Activated CD4-positive, alpha-beta T cell treated with anti-CD3 and anti-CD28 coated beads, Interleukin-2, amount 50 U/mL, for 48 hours (primary cell): ENCODE results near the gene DMD.
"Not testable (repeated sequence)": the region's sequence is repeated elsewhere in the genome, so short reads cannot be mapped to it uniquely, and the experiment has no call there.

Experiments used
- DNase-seq, 2 experiments: peaks; one replicate each; pipeline ENCODE4 v3.0.0-alpha.2; 2020

DMD gene

DNA sequence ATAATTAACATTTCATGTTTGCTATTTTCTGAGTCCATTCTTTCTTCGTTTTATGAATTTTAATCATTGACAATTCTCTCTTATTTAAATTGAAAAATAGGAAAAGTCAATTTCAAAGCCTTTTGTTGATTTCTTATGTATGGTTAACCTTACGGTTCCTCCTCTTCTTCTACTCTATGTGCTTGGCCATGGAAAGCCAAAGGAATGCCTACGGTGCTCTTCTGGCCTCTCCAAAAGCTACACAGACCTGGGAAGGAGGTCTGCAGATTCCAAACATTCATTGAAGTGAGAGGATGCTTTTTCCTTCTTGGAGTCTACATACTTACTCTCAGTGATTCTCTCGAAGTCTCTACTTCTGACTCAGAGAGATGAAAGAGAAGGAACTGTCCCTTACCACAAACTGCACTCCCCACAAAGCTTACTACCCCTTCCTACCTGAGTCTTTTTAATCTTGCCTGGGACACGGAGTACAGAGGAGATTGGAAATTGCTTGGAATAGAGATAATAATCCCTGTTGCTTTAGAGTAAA is 1276.4 kb downstream of the DMD start:
- no peak for DNase-seq

DNA sequence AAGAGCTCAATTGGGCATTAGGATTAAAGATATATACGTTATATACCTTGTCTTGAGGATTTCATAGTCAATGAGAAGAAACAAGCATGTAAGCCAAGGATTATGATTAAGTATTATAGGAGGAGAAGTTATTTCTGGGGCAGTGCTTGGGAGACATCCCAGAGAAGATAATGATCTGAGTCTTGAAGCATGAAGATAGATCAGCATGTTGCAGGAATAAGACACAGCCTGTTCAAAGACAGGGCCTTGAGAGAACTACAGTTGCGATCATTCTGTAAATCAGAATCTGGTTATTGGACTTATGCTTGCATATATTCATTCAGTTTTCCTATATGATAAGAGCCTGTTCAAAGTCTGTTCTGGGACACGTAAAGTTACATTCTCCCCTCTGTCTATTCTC is 1277.3 kb downstream of the DMD start:
- DNase-seq = no peak

DNA sequence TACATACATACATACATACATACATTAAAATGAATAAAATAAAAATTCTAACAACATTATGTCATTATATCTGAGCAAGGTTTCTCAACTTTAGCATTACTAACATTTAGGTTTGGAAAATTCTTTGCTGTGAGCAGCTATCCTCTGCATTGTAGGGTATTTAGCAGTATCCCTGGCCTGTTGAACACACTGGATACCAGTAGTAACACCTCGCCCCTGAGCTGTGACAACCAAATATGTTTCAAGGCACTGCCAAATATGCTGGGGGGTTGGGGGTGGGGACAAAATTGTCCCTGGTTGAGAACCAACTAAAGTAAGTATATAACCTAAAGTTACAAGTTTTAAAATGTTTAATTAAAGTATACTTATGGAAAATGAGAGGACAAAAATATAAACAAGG is 1278.6 kb downstream of the DMD start:
- no peak for DNase-seq

DNA sequence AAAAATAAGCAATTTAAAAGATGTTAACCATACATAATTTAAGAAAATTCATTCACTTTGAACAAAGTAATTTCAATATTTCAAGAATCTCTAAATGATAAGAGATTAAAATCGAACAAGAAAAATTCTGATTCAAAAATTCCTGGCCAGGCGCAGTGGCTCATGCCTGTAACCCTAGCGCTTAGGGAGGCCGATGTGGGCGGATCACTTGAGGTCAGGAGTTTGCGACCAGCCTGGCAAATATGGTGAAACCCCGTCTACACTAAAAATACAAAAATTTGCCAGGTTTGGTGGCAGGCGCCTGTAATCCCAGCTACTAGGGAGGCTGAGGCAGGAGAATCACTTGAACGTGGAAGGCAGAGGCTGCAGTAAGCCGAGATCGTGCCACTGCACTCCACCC is 1279.0 kb downstream of the DMD start:
- DNase-seq = not testable (repeated sequence)

DNA sequence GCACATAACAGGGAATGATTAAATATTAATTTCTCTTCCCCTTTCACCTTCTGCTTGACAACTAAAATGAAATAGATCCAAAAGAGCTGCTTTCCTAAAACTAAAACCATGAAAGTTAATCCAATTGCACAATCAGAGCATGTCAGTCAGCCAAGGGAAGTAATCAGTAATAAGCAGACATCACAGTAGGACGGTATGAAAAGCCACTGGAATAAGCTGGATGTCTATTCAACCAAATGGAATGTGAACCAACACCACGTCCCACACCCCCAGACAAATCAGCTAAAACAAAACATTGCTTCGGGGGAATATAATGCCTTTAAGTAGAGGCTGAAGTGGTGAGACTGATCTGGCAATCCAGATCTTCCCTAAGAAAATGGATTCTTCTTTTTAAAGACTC is 1280.1 kb downstream of the DMD start:
- DNase-seq = no peak

DNA sequence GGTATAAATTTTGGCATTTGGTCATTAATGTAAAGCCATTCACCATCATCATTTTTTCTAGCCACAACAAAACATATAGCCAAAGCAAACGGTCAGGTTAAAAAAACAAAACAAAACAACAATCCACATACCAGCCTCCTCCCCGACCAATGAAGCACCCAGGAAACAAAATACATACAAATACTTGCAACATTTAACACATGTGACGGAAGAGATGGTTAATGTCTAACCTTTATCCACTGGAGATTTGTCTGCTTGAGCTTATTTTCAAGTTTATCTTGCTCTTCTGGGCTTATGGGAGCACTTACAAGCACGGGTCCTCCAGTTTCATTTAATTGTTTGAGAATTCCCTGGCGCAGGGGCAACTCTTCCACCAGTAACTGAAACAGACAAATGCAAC is 1282.0 kb downstream of the DMD start:
- DNase-seq = no peak

DNA sequence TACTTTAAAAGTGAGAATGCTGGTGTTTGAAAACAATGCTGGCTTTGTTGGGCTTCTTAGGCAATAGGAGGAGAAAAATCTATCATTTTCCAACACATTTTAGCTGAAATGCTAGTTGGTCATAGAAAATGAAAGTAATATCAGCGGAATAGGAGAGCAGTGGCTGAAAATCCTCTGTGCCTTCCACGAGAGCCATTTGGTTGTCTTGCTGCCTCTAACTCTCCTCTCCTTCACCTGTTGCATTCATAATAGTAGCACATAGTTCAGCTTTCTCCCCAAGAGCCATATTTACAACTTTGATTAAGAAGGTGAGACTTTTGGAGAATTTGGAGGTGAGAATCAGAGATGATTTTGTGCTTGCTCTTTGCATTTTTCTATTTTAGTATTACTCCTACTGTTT is 1290.1 kb downstream of the DMD start:
- DNase-seq = no peak

DNA sequence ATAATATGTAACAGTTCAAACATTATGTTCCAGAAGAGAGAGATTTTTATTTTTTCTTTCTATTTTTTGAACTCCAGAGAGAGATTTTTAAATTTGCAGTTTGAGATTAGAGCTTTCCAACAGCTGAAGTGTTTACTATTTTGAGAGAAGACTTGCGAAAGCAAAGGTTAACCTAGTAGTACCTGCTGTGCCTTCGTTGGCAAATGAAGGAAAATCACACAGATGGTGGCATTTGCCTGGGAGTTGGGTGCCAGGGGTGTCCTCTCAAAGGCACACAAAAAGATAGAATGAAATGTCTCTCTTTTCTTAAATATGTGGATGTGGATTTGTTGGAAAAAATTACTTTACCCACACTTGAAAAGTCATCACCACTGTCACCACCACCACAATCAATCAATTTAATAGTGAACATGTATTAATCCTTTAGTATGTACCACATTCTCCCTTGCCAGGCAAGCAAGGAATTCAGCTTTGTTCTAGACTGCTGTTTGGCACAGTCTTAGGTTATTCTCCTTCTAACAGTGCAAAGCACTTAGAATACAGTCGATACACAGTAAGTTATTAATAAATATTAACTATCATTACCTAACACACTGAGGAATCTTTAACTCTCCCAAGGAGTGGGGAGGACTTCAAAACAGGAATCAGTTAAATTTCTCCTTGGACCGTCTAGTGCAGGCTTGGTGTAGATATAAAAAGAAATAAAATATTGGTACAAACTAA is 1301.3 kb downstream of the DMD start:
- no peak for DNase-seq

DNA sequence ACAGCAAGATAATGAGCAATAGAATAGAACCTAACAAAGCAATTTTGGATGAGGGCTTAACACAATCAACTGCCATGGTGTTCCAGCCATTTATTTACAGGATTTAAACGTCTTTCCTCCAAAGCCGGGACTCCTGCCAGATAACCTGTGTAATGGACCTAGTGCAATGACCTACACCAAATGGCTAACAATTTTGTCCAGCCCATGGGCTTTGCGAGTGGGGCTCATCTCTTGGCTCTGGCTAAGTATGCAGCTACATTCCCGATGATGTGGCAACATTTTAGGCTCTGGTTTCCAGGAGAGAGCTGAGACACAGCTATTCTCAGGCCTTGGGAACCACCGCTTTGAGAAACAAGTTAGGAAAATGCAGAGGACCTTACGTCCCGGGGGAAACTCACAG is 1317.2 kb downstream of the DMD start:
- no peak for DNase-seq

DNA sequence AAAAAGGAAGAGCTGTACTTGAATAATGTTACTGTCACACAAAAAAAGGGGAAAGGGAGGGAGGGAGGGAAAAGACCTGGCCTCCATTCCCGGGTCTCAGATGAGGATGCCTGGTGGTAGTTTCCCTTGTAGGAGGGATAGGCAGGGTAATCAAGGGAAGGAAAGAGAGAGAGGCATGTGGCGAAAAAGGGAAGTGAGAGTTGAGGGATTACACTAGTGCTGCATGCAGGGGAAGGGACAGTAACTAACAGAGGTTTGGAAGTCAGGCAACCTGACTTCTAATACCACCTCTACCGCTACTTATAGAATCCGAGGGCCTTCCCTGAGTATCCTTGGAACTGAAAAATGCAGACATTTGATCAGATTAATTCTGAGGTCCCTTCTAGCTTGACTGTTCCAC is 1317.8 kb downstream of the DMD start:
- DNase-seq = no peak

DNA sequence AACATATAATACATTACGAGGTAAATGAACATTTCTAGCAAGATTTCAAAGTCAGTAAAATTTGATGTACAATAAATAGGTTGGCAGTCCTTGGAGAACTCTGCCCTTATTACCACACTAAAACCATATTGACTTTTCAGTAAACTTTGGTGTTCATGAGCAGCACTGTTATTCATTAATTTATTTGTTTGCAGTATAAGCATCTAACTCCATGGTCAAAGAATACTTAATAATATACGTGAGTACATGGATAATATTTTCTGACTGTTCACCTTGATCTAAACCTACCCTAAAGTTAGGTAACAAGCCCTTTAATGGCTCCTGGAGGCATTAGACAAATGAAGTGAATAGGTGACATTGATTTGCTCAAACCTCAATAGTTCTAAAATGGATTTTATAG is 1322.3 kb downstream of the DMD start:
- no peak for DNase-seq

DNA sequence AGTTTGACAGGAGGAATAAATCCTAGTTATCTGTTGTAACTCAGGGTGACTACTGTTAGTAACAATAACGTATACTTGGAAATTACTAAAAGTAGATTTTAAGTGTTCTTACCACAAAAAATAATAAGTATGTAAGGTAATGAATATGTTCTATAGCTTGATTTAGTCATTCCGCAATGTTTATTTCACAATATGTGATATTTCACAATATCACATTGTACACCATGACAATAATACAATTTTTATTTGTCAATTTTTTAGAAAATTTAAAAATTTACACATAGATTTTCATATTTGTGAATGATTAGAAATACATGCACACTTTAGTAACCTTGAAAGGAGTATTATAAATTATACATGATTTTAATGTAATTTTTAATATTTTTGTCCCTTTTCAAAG is 1326.8 kb downstream of the DMD start:
- DNase-seq = no peak

DNA sequence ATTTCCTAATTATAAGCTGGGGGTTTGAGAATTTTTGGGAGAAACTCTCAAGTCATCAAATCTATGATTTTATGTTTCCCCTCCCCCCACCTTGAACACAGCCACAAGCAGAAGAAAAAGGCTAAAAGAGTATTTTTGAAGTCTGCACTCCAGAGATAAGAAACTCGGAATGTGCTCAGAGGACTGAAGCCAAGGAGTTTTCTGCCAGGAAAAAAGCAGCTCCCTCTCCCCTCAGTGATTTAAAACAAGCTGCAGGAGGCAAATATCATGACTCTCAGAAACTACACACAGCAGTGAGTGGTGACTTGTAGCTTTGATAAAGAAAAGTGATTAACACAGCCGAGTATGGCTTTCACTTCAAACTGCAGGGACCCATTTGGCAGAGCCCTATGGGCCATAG is 1339.3 kb downstream of the DMD start:
- DNase-seq = no peak

DNA sequence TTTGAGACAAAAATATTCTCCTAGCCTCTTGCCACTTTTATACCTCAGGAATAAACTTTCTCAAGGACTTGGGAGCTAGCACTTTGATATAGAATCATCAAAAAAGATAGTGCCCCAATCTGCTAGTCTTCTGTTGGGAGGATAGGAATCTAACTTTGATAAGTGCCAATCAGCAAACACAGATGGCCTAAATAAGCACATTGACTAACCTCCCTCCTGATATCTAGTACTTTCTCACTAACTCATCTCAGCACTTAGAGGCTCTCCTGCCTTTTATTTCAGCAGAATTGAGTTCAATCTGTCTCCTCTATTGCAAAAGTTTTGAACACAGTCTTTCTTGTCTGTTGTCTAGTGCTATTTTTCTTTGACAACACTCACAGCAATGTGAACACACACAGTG is 1341.1 kb downstream of the DMD start:
- DNase-seq = no peak

DNA sequence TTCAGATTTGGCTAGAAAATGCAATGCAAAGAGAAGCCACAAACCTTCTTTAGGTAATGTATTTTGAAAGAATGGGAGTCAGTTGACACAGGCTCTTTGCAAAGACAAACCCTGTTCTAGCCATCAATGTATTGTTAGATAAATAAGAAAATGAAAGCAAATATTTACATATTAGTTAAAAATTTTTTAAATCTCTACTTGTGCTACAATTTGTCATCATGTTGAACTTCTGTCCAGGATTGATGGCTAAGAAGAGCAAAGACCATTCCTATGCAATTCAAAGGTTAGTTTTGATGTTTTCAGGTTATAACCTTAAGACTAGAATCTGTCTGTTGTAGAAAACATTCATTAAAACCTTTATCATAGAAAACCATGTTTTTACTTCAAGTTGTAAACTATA is 1350.7 kb downstream of the DMD start:
- no peak for DNase-seq

DNA sequence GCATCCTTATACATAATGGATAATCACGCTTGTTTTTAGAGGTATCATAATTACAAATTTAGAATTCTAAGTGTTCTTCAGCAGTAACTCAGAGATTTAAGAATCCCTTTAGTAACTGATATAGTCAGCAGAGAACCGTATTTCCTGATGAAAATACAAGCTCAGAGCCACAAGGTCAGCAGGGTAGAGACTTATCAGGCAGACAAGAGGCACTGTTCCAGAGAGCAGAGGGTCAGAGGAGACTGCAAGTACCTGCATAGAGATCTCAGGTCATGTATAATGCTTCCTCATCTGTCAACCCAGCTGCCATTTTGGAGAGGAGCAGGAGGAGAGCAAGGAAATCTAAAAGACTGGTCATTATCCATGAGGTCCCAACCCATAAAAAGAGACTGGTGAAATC is 1352.4 kb downstream of the DMD start:
- no peak for DNase-seq

DNA sequence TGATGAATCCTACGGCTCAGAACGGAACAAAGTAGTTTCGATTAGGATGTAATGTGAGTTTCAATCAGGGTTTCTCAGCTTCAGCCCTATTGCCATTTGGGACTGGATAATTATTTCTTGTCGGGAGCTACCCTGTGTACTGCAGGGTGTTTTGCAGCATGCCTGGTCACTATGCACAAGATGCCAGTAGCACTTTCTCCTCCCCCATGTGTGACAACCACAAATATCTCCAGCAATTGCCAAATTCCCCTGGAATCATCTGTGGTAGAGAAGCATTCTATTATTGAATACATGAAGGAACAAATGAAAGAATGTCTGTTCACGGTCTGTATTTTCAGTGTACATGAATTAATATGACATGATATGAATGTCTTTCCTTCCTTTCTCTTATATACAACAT is 1356.6 kb downstream of the DMD start:
- no peak for DNase-seq

DNA sequence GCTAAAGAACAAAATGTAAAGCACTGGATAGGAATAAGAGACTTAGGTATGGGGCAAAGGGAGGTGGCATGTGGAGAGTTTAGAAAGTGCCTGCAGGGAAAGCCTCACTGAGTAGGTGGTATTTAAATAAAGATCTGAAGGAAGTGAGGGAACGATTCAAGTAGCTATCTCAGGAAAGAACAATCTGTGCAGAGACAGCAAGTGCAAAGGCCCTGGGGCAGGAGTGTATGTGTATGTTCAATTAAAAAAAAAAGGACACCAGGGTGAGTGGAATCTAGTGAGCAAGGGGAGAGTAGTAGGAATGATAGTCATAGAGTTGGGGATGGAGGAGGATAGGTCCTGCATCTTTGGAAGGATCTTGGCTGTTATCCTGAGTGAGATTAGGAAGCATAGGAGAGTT is 1359.6 kb downstream of the DMD start:
- DNase-seq = no peak

DNA sequence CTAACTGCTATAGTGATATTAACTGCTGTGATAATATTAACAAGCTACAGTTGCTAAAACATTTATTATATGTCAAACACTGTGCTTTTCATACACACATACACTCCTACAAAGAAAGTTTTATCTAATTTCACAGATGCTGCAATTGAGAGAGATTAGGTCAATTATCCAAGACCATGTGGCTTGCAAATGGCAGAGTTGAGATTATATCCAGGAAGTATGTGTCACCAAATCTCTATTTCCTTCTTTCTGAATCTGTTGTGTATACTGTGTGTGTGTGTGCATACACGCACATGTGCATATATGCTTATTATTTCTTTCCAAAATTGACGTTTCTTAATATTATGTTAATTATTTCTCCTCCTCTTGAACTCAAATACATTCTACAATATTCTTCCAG is 1363.6 kb downstream of the DMD start:
- no peak for DNase-seq

DNA sequence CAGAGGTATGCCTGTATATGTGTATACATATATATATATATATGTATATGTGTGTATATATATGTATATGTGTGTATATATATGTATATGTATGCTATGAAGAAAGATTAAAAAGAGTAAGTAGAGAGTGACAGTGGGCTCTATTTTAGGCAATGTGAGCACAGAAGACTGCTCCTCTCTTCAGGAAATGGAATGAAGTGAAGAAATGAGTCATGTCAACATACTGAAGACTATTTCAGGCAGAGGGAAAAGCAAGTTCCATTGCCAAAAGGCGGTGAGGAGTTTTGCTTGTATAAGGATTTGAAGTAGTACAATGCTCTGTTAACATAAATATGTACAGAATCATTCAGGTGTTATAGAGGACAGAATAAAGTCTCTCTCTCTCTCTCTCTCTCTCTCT is 1366.3 kb downstream of the DMD start:
- DNase-seq = no peak

DNA sequence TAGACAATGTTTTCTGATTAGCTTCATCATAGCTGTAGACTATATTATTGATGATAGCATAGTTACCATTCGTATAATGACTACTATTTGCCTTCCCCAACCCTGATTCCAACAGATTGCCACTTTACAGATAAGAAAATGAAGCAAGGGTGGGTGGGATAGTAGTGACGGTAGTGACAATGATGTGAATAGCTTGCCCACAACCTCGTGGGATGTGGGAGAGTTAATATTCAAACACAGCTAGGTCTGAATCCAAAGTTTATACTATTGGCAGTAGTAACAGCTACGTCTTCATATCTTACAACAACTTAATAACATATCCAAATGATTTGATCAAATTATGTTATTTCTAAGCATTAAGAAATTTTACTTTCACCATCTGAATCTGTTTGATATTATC is 1372.7 kb downstream of the DMD start:
- no peak for DNase-seq

DNA sequence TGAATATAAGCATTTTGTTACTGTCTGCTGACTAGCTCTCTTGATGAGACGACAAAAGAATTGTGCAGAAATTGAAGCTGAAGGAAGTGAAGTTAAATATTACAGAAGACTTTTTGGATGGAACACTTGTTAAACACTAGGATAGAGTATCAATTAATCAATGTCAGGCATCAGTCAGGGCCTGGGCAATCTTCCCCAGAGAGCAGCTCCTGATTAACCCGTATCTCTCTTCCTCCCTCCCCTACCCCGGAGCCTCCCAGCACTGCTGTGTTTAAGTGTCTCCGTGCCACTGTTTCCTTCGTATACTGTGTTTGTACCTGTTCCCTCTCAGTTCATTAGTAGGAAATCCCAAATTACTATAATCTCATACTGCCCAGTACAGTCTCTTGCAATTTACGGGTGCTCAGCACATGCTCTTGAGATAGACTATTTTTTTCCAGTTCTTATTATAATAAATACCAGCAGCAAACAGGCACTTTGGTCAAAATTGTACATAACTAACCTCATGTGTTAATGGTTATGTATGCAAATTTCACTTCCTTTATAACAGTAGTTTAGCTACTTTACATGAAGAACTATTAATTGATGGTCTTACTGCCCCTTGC is 1373.8 kb downstream of the DMD start:
- no peak for DNase-seq

DNA sequence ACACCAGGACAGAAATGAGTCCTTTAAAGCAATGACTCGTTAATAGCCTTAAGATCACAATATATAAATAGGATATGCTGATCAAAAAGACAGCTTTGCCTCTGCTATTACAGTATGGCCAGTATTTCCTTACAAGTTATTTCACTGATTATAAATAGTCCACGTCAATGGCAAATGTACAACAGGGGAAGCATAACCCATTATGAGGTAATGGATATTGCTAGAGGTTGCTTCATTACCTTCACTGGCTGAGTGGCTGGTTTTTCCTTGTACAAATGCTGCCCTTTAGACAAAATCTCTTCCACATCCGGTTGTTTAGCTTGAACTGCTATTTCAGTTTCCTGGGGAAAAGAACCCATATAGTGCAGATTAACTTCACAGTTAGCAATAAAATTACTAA is 1374.9 kb downstream of the DMD start:
- DNase-seq = no peak

DNA sequence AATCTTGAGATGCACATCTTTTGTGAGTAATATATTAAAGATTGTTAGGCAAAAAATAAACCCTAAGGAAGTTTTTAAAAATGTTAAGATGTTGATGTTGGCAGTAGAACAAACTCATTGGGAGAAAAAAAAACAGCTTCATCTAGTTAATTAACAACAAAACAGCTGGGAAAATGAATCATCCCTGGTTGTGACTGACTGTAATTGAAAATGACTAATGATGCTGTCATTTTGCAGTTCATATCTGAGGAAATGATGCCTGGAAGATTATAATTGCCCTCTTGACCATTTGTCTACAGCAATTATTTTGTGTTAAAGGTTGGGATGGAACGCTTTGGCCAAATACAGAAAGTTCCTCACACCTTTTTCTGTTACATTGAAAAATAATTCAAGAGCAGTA is 1379.1 kb downstream of the DMD start:
- DNase-seq = no peak
